ENCODE data around the gene BNIP3. TPM values are rescaled to one million over a fixed set of nuclear protein-coding genes. Genes with fewer than 3 reads are reported as not detected.

Gene BNIP3
- polyA plus RNA-seq, 10 donors: 40.3 to 55.2 (median 44.5) TPM

DNA sequence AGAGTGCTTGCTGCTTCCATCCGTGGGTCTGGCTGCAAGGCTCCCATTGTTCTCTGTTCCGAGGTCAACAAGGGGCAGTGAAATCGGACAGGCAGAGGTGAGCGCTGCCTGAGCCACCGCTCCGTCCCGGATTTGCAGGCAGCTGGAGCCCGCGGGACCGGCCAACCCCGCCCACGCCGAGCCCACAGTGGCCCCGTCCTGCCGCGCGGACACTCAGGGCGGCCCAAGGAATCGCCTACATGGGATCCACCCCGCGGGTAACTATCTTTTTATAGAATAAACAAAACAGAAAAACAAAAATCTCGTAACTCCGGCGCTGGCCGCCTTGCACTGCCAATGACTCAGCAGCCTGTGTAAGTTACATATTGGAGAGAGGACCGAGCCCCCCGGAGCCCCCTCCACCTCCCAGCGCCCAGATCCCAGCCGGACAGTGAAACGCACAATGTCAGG lies 1.9 kb downstream of the BNIP3 start:
- peak in 1 of 3 donors; percentile 40 for DNase-seq

DNA sequence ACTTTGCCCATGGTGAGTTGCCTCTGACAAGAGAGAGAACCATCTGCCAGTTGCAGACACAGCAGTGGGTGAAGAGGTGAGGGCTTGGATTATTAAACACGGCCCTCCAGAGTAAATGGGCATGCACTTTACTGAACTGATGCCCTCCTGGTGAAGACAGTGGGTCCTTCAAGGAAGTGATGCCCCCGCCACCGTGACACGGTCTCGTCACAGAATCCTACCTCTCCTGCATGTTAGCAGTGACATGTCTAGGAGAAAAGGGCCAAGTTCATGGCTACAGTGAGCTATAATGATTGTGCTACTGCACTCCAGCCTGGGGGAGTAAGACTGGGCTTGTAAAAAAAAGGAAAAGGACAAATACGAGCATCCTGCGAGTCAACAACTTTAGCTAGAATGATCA lies 2.4 kb downstream of the BNIP3 start:
- DNase-seq: no peak

GRCh38 chr10:131978851-131979250 lies 2.9 kb downstream of the BNIP3 start:
- no peak for DNase-seq

- DNase-seq: no peak
These were observed 3.4 kb downstream of the BNIP3 start for GRCh38 chr10:131978366-131978765.

DNA sequence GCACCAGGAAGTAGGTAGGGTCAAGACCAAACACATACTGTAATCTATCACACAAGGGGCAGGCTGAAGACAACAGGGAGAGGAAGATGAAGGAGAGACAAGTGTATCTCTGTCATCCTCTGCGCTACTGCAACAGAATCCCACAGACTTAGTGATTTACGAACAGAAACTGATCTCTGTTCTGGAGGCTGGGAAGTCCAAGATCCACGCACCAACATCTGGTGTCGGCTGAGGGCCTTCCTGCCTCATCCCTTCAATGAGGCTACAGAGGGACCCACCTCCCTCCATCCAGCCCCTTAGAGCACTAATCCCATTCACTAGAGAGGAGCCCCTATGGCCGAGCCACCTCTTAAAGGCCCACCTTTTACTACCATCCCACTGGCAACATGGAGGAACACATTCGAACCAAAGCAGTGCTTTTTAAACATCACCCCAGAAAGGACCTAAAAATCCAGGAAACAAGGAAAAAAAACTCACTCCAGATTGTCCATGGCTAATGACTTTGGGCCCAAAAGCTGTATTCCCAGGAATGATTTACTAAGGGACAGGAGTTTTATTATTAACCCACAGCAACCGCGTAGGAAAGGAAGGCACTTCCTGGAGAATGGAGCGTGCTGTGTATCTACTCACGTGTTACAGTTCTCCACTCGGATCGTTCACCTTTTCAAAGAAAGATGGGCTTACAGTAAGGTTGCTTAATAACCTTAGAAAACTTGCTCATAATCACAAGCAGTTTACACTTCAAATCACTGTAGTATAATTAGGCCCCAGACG lies 4.2 kb downstream of the BNIP3 start:
- no peak for DNase-seq

- DNase-seq: no peak
These were observed 5.9 kb downstream of the BNIP3 start for GRCh38 chr10:131975796-131976195.

GRCh38 chr10:131975003-131975402 lies 6.7 kb downstream of the BNIP3 start:
- no peak for DNase-seq

- no peak for DNase-seq
These were observed 7.5 kb downstream of the BNIP3 start for GRCh38 chr10:131974034-131974817.

DNA sequence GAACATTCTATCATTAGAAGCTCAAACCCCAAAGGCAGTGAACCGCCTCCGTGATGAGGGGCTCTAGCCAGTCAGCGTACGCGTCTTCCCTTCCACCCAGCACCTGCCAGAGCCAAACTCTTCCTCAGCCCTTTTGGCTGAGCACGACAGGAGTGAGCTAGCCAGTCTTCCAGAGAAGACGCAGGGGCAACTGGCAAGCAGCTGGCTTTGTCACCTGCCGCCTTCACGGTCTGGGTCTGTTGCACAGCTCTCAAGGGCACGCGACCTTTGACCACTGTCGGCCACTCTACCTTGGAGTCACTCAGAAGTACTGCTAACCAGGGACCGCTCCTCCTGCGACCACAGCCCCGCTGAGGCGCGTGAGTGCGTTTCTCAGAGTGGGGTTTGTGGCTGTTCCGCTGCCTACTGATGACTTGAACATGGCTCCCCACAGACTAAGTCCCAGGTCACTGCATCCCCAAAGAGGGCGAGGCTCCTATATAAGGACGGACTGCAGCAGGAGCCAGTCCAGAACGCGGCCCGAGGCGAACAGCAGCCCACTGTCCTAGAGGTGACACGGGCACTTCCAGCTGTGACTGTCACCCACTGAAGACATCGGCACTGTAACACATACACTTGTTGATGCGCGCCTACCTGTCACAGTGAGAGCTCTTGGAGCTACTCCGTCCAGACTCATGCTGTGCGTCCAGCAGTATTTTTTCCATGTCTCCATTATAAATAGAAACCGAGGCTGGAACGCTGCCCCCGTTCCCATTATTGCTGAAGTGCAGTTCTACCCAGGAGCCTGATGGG lies 8.4 kb downstream of the BNIP3 start:
- peak in 1 of 3 donors; percentile 17 for DNase-seq

GRCh38 chr10:131972474-131973071 lies 9.2 kb downstream of the BNIP3 start:
- peak in 1 of 3 donors; percentile 57 for DNase-seq

- no peak for DNase-seq
These were observed 10.1 kb downstream of the BNIP3 start for GRCh38 chr10:131971591-131971990.

- no peak for DNase-seq
These were observed 10.8 kb downstream of the BNIP3 start for GRCh38 chr10:131970946-131971345.

DNA sequence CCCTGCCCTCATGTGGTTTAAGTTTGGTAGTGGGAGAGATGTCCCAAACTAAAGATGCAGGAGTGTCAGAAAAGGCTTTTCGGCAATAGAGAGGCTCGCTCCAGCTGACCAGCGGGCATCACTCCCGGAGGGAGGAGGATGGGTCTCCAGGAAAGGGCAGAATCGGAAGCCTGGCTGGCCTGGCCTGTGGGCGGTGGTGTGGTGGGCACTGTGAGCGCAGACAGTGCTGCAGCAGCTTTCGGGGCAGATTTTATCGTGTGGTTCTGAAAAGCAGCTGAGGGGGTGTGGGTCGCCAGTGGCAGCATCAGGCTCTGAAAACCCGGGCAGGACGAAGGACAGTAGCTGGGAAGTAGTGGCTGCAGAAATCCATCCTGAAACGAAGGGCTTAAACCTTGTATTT lies 12.8 kb downstream of the BNIP3 start:
- DNase-seq: no peak

DNA sequence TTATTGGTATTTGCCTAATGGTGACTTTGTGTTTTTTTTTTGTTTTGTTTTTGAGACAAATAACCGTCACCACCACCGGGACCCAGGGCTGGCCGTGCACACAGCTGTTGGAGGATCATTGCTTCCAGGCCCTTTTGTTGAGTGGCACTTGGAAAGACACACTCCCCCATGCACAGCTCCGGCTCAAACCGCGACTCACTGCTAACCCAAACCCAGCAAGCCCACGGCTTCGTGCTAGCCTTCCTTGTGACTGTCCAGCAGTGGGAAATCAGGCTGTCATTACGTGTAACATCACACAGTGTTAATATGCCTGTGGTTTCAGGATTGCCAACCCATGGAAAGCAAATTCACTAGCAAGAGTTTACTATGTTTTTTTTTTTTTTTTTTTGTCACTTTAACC lies 17.4 kb downstream of the BNIP3 start:
- no peak for DNase-seq

DNA sequence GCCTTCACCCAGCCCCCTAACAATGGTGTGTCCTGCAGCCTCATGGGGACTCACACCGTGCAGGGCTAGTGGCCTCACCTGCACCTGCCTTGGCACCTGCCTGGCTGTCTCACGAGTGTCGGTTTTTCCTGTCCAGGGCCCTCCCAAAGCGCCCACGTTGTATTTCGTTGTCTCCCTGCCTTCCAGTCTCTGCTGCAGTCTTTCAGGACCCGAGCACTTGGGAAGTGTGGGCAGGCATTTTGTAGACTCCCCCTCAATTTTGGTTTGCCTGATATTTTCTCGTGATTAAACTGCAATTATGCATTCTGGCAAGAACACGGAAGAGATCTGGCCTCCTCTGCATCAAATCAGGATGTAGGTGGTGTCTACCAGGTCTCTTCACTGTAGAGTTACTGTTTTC lies 17.9 kb downstream of the BNIP3 start:
- DNase-seq: no peak

GRCh38 chr10:131963350-131963749 lies 18.4 kb downstream of the BNIP3 start:
- DNase-seq: no peak

DNA sequence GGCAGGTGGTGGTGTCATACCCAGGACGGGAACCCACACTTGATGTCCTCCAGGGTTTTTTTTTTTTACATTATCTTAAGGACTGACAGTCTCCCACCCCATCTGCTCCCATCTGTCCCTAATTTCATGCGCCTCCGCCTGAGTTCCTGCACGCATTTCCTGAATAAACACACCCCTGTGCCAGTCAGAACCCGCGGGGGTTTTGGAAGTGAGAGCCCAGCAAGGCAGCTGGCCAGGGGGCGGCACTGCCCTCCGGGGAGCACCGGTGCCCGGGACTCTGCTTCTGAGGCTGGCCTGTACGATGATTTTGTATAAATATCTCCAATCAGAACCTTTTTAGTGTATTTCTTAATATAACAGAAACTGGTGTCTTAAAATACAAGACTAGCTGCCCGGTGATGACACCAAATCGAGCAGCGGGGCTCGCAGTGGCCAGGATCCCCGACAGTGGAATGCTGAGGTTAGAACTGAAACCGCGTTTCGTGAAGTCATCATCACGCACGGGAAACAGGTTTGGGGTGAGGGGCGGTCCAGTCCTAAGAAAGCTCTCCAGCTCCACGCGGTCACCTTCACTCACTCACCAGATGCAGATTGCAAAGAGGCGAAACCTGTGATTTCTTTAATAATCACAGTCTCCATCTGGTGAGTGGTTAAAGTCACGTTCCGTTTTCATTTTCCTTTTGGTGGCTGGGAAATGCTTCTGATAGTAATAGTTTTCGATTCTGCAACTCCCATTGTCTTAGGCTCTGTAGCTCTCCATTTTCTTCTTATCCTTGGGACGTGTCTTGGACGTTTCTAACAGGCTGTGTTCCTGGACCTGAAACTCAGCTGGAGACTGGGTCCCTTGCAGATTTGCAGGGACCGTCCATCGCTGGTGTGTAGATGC lies 19.7 kb downstream of the BNIP3 start:
- DNase-seq: peak in 1 of 3 donors; percentile 38

GRCh38 chr10:131961047-131961776 lies 20.5 kb downstream of the BNIP3 start:
- no peak for DNase-seq

DNA sequence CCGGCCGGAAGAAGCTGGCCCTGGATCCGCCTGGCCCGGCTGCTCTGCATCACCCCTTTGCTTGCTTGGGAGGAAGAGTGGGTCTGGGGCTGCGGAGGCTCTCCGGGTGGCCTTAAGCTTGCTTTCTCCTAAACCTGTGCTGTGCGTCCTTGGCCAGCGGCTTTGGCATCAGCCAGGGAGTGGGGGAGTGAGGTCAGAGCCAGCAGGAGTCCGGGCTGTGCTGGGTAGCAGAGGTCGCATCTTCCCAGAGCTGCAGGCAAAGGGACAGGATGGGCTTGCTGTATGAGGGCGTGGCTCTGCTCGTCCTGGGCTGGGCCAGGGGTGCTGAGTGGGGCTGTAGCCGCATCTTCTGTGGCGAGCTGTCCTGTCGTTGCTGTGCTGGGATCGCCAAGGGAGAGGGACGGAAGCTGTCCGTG lies 21.1 kb downstream of the BNIP3 start:
- DNase-seq: no peak

DNA sequence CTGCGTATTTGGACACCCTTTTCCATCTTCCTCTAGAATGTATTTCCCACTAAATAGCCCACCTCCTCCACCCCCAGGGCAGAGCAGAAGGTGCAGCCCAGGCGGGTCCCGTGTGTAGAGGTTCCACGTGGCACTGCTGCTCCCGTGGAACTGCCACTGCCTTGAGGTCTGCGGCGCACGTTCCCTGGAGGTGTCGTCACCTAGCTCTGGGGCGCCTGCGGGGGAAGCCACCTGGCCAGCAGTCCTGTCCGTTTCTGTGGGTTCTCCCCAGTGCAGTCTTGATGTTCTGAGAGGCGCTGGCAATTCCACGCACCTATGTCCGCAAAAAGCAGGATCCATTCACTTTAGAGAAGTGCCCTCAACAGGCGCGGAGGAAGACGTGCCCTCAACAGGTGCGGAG lies 21.9 kb downstream of the BNIP3 start:
- no peak for DNase-seq
